ENCODE measurements around the gene TACSTD2. TPM values are rescaled to one million over a fixed set of nuclear protein-coding genes. Genes with fewer than 3 reads are reported as not detected.

TACSTD2 gene
- total RNA-seq, 2 experiments from 2014 or later = not detected

GRCh38 chr1:58620259-58620658 lies 43.2 kb upstream of the TACSTD2 start:
- H3K36me3 ChIP-seq (ENCODE audit: insufficient read depth, low read length) = no peaks in the 10 kb centered on the region
- no peak overlapping the region for H3K27ac ChIP-seq (ENCODE audit: low read depth, low read length, poor library complexity, severe bottlenecking)
- CTCF ChIA-PET (ENCODE audit: unreplicated experiment) = no interaction called here
- intact Hi-C loops (cut with micrococcal nuclease; ENCODE audit: unreplicated experiment) = no loop called here
- H3K4me2 ChIP-seq (ENCODE audit: low read length) = no peak overlapping the region
- H3K9me2 ChIP-seq (ENCODE audit: insufficient read depth, low read length) = no peaks in the 10 kb centered on the region
- H3K4me3 ChIP-seq (ENCODE audit: low read depth, low read length, poor library complexity, severe bottlenecking) = no peak overlapping the region
- TF ChIP-seq EZH2phosphoT487 (IDR thresholded peaks at IDR 0.05; ENCODE audit: borderline replicate concordance, low read depth, low read length) (no peak), CTCF (conservative IDR thresholded peaks at IDR 0.05; ENCODE audit: low read length) (no peak)
- POLR2A ChIA-PET = no interaction called here
- H3K9me3 ChIP-seq (ENCODE audit: low read length) = no peaks in the 10 kb centered on the region
- no peaks in the 10 kb centered on the region for H3K79me2 ChIP-seq (ENCODE audit: insufficient read depth, low read depth, low read length)
- H4K20me1 ChIP-seq (ENCODE audit: insufficient read depth, low read length) = no peaks in the 10 kb centered on the region
- H3K4me1 ChIP-seq (ENCODE audit: insufficient read depth, low read length, poor library complexity, severe bottlenecking) = no peaks in the 10 kb centered on the region
- no peak for DNase-seq (ENCODE audit: low spot score)
- BruUV-seq (replicated peaks) = no TSS peak
- no peak overlapping the region for H2AFZ ChIP-seq (ENCODE audit: low read length)

DNA sequence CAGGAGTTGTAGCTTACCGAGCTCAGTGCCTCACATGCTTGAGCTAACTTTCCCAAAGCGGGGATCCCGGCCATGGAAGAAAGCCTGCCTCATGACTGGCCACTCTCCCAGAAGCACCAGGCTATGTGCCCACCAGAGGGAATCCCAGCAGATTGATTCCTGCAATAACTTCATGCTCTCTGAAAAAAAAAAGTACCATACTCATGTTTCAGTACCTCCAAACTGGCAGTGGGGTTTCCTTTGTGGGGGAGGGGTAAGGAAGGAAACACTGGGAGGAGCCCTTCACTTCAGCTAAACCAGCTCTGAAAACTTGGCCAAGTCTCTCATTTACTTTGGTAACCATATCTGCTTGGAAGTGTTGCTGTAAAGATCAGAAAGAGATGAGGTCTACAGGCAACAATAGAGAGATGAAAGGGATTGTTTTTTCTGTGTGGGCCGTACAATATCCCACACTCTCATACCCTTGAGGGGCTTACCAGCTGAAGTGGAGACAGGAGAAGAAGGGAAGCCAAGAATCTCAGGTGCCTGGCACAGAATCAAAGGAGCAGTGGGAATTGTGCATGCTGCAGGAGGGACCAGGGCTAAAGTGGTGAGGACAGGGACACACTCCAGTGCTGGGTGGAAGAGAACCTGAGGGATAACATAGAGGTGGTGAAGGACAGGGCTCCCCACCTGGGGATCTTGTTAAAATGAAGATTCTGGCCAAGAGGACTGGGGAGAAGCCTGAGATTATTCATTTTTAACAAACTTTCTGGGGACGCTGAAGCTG lies 42.4 kb upstream of the TACSTD2 start:
- intact Hi-C loops (cut with micrococcal nuclease; ENCODE audit: unreplicated experiment) = no loop called here
- no peaks in the 10 kb centered on the region for H3K9me2 ChIP-seq (ENCODE audit: insufficient read depth, low read length)
- ChIA-PET CTCF (ENCODE audit: unreplicated experiment) (no interaction called here), POLR2A (no interaction called here)
- no peak overlapping the region for H3K4me3 ChIP-seq (ENCODE audit: low read depth, low read length, poor library complexity, severe bottlenecking)
- H2AFZ ChIP-seq (ENCODE audit: low read length) = no peak overlapping the region
- H3K9me3 ChIP-seq (ENCODE audit: low read length) = no peaks in the 10 kb centered on the region
- no peak overlapping the region for H3K27ac ChIP-seq (ENCODE audit: low read depth, low read length, poor library complexity, severe bottlenecking)
- no peaks in the 10 kb centered on the region for H3K36me3 ChIP-seq (ENCODE audit: insufficient read depth, low read length)
- H3K4me1 ChIP-seq (ENCODE audit: insufficient read depth, low read length, poor library complexity, severe bottlenecking) = no peaks in the 10 kb centered on the region
- TF ChIP-seq CTCF (conservative IDR thresholded peaks at IDR 0.05; ENCODE audit: low read length) = no peak
- no peak for TF ChIP-seq EZH2phosphoT487 (IDR thresholded peaks at IDR 0.05; ENCODE audit: borderline replicate concordance, low read depth, low read length)
- no peak overlapping the region for H3K4me2 ChIP-seq (ENCODE audit: low read length)
- no TSS peak for BruUV-seq (replicated peaks)
- H3K79me2 ChIP-seq (ENCODE audit: insufficient read depth, low read depth, low read length) = no peaks in the 10 kb centered on the region
- H4K20me1 ChIP-seq (ENCODE audit: insufficient read depth, low read length) = no peaks in the 10 kb centered on the region
- no peak for DNase-seq (ENCODE audit: low spot score)

DNA sequence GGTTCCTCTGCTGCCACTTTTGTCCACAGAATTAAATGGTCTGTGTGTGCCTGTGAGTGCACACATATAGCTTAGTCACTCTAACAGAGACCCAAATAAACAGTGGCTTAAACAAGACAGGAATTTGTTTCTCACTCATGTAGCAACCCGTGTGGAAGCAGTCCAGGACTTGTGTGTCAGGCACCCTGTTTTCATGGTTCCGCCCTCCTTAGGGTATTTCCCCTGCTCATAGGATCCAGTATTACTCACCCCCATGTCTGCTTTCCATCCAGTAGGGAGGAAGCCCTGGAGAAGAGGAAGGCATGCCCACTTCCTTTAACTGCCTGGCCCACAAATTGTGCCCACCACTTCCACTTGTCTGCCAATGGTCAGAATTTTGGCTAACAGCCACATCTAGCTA lies 41.3 kb upstream of the TACSTD2 start:
- TF ChIP-seq CTCF (conservative IDR thresholded peaks at IDR 0.05; ENCODE audit: low read length) = no peak
- no peak for TF ChIP-seq EZH2phosphoT487 (IDR thresholded peaks at IDR 0.05; ENCODE audit: borderline replicate concordance, low read depth, low read length)
- Histone ChIP-seq H4K20me1 (ENCODE audit: insufficient read depth, low read length) (no peaks in the 10 kb centered on the region), H3K4me2 (ENCODE audit: low read length) (no peak overlapping the region), H3K79me2 (ENCODE audit: insufficient read depth, low read depth, low read length) (no peaks in the 10 kb centered on the region), H3K27ac (ENCODE audit: low read depth, low read length, poor library complexity, severe bottlenecking) (no peak overlapping the region), H3K36me3 (ENCODE audit: insufficient read depth, low read length) (no peaks in the 10 kb centered on the region), H3K9me3 (ENCODE audit: low read length) (no peaks in the 10 kb centered on the region), H3K4me1 (ENCODE audit: insufficient read depth, low read length, poor library complexity, severe bottlenecking) (no peaks in the 10 kb centered on the region), H3K9me2 (ENCODE audit: insufficient read depth, low read length) (no peaks in the 10 kb centered on the region), H3K4me3 (ENCODE audit: low read depth, low read length, poor library complexity, severe bottlenecking) (no peak overlapping the region), H2AFZ (ENCODE audit: low read length) (no peak overlapping the region)
- intact Hi-C loops (cut with micrococcal nuclease; ENCODE audit: unreplicated experiment) = no loop called here
- BruUV-seq (replicated peaks) = no TSS peak
- POLR2A ChIA-PET = no interaction called here
- no peak for DNase-seq (ENCODE audit: low spot score)
- CTCF ChIA-PET (ENCODE audit: unreplicated experiment) = no interaction called here
